Stimulated activated CD8-positive, alpha-beta memory T cell treated with anti-CD3 and anti-CD28 coated beads, Interleukin-7, amount 100 ng/mL, for 24 hours (primary cell): ENCODE data around the gene AGMO.

Experiments
- DNase-seq: peaks from one replicate; pipeline ENCODE4 v3.0.0-alpha.2; 2020; ENCODE audit warnings: low read depth

Gene AGMO

GRCh38 chr7:15218261-15218660 is 343.6 kb downstream of the AGMO start:
- no peak for DNase-seq

GRCh38 chr7:15215616-15216015 is 346.2 kb downstream of the AGMO start:
- DNase-seq = no peak

GRCh38 chr7:15214976-15215375 is 346.8 kb downstream of the AGMO start:
- DNase-seq = no peak

GRCh38 chr7:15213093-15213492 is 348.7 kb downstream of the AGMO start:
- no peak for DNase-seq

- no peak for DNase-seq
These were observed 352.4 kb downstream of the AGMO start for GRCh38 chr7:15209429-15209828.

- no peak for DNase-seq
These were observed 357.4 kb downstream of the AGMO start for GRCh38 chr7:15204421-15204820.

- no peak for DNase-seq
These were observed 362.3 kb downstream of the AGMO start for GRCh38 chr7:15199482-15199881.

- no peak for DNase-seq
These were observed 364.5 kb downstream of the AGMO start for GRCh38 chr7:15197042-15197977.

- no peak for DNase-seq
These were observed 383.8 kb downstream of the AGMO start for GRCh38 chr7:15178065-15178464.

GRCh38 chr7:15176089-15176488 is 385.7 kb downstream of the AGMO start:
- no peak for DNase-seq

- DNase-seq = no peak
These were observed 386.7 kb downstream of the AGMO start for GRCh38 chr7:15175152-15175551.

GRCh38 chr7:15174485-15174884 is 387.3 kb downstream of the AGMO start:
- DNase-seq = no peak

GRCh38 chr7:15168489-15168888 is 393.3 kb downstream of the AGMO start:
- DNase-seq = no peak

- DNase-seq = no peak
These were observed 393.9 kb downstream of the AGMO start for GRCh38 chr7:15167912-15168311.

- DNase-seq = no peak
These were observed 395.2 kb downstream of the AGMO start for GRCh38 chr7:15166620-15167019.

- no peak for DNase-seq
These were observed 402.6 kb downstream of the AGMO start for GRCh38 chr7:15159261-15159660.

GRCh38 chr7:15158141-15158810 is 403.5 kb downstream of the AGMO start:
- DNase-seq = no peak
